GM15510 (cell line): ENCODE results near the gene C17orf58.
"Not testable (repeated sequence)": the region's sequence is repeated elsewhere in the genome, so short reads cannot be mapped to it uniquely, and the experiment has no call there.

ENCODE experiments used
- POLR2A ChIP-seq: IDR thresholded peaks from 3 replicates; pipeline ENCODE4 v1.6.1; 2011; ENCODE audit warnings: borderline replicate concordance; ENCODE audit not compliant: insufficient read length; ENCODE audit errors: extremely low read depth

Gene C17orf58

GRCh38 chr17:67996301-67997171 lies at the start of gene C17orf58:
Gene C17orf58, minus strand, starts transcription at chr17:67996469. Its CDS starts 271 bp downstream, at chr17:67996198.
- not testable (repeated sequence) for TF ChIP-seq POLR2A

GRCh38 chr17:68036304-68037147 lies 40.3 kb upstream of the C17orf58 start:
- TF ChIP-seq POLR2A, result no peak

- peak; percentile 87 for TF ChIP-seq POLR2A
Measured at GRCh38 chr17:68035523-68036303, 39.4 kb upstream of the C17orf58 start, which contains the start of gene KPNA2. Gene KPNA2, plus strand, starts transcription at chr17:68035735. Its CDS starts 1,398 bp downstream, at chr17:68037133.

- TF ChIP-seq POLR2A, result no peak
Measured at GRCh38 chr17:68035131-68035522, 38.9 kb upstream of the C17orf58 start.

- TF ChIP-seq POLR2A, result no peak
Measured at GRCh38 chr17:68034452-68034776, 38.1 kb upstream of the C17orf58 start.

GRCh38 chr17:68033636-68034451 lies 37.6 kb upstream of the C17orf58 start:
- TF ChIP-seq POLR2A, result no peak

- TF ChIP-seq POLR2A, result no peak
Measured at GRCh38 chr17:68029512-68030215, 33.4 kb upstream of the C17orf58 start.

- no peak for TF ChIP-seq POLR2A
Measured at GRCh38 chr17:68021963-68022362, 25.7 kb upstream of the C17orf58 start.

GRCh38 chr17:68020409-68020756 lies 24.1 kb upstream of the C17orf58 start:
- no peak for TF ChIP-seq POLR2A

GRCh38 chr17:68019675-68020408 lies 23.6 kb upstream of the C17orf58 start:
- peak; percentile 93 for TF ChIP-seq POLR2A

GRCh38 chr17:68019336-68019674 lies 23.0 kb upstream of the C17orf58 start:
- no peak for TF ChIP-seq POLR2A

- no peak for TF ChIP-seq POLR2A
Measured at GRCh38 chr17:68016838-68017237, 20.6 kb upstream of the C17orf58 start.
